HCT116 (cell line): Measurements from ENCODE around the gene XPNPEP3.

Experiments
- CTCF ChIP-seq, 3 experiments: fragments of 200-600 bp in 1 of 3; sonication (generic) in 1 of 3; IDR thresholded peaks in 2 of 3; conservative IDR thresholded peaks in 1 of 3; 2 replicates each; pipeline ENCODE4 v1.5.1; 2012 to 2017; ENCODE audit warnings: low read depth in 2 of 3, low read length in 2 of 3, antibody characterized with exemption in 1 of 3, borderline replicate concordance in 1 of 3, control low read depth in 1 of 3, mild to moderate bottlenecking in 1 of 3, mixed read lengths in 1 of 3, mixed run types in 1 of 3, moderate library complexity in 1 of 3; ENCODE audit not compliant: insufficient read depth in 1 of 3
- MAX ChIP-seq: IDR thresholded peaks from 2 replicates; pipeline ENCODE4 v1.6.1; 2012
- POLR2AphosphoS5 ChIP-seq: IDR thresholded peaks from 2 replicates; pipeline ENCODE4 v1.6.1; 2011; ENCODE audit warnings: mild to moderate bottlenecking, low read depth, low read length, moderate library complexity

GRCh38 chr22:40844951-40845350, 12.0 kb upstream of the XPNPEP3 start:
- TF ChIP-seq POLR2AphosphoS5 (no peak), CTCF (IDR thresholded peaks at IDR 0.05 in 2 of 3, conservative IDR thresholded peaks at IDR 0.05 in 1 of 3; ENCODE audit: borderline replicate concordance in 1 of 3, insufficient read depth in 1 of 3, low read depth in 2 of 3, low read length in 2 of 3) (no peak), MAX (no peak)
